Measurements from ENCODE around the gene MUC6.

Gene MUC6

GRCh38 chr11:1028616-1029015, 7.9 kb downstream of the MUC6 start:
- no peak for TF ChIP-seq ISL1 (CRISPR knock-in tag; IDR thresholded peaks at IDR 0.05)
- TF ChIP-seq TOX (CRISPR knock-in tag; IDR thresholded peaks at IDR 0.05; ENCODE audit: borderline replicate concordance): no peak
- no peak for TF ChIP-seq ZNF70 (CRISPR knock-in tag; IDR thresholded peaks at IDR 0.05)
- no peak for TF ChIP-seq ESRRG (CRISPR knock-in tag; IDR thresholded peaks at IDR 0.05)
- TF ChIP-seq GLIS3 (CRISPR knock-in tag; IDR thresholded peaks at IDR 0.05): no peak
- no peak for TF ChIP-seq TCF4 (CRISPR knock-in tag; IDR thresholded peaks at IDR 0.05; ENCODE audit: borderline replicate concordance)
- no peak for TF ChIP-seq ZNF565 (CRISPR knock-in tag; conservative IDR thresholded peaks at IDR 0.05; ENCODE audit: low read depth)
- TF ChIP-seq SNAI2 (CRISPR knock-in tag; IDR thresholded peaks at IDR 0.05): no peak
- no peak for ATAC-seq

- ATAC-seq: no peak
- TF ChIP-seq ISL1 (CRISPR knock-in tag; IDR thresholded peaks at IDR 0.05) (no peak), TOX (CRISPR knock-in tag; IDR thresholded peaks at IDR 0.05; ENCODE audit: borderline replicate concordance) (no peak), ZFP3 (CRISPR knock-in tag; IDR thresholded peaks at IDR 0.05) (no peak), OSR1 (CRISPR knock-in tag; IDR thresholded peaks at IDR 0.05) (no peak), TCF4 (CRISPR knock-in tag; IDR thresholded peaks at IDR 0.05; ENCODE audit: borderline replicate concordance) (no peak), SNAI2 (CRISPR knock-in tag; IDR thresholded peaks at IDR 0.05) (no peak), ZFP30 (CRISPR knock-in tag; IDR thresholded peaks at IDR 0.05) (no peak), ESRRG (CRISPR knock-in tag; IDR thresholded peaks at IDR 0.05) (no peak), TSHZ2 (CRISPR knock-in tag; IDR thresholded peaks at IDR 0.05) (no peak), RARB (CRISPR knock-in tag; IDR thresholded peaks at IDR 0.05) (no peak), GLIS3 (CRISPR knock-in tag; IDR thresholded peaks at IDR 0.05) (no peak), ZNF565 (CRISPR knock-in tag; conservative IDR thresholded peaks at IDR 0.05; ENCODE audit: low read depth) (no peak), CSDC2 (CRISPR knock-in tag; IDR thresholded peaks at IDR 0.05) (no peak)
- TF ChIP-seq, protein P1, sequence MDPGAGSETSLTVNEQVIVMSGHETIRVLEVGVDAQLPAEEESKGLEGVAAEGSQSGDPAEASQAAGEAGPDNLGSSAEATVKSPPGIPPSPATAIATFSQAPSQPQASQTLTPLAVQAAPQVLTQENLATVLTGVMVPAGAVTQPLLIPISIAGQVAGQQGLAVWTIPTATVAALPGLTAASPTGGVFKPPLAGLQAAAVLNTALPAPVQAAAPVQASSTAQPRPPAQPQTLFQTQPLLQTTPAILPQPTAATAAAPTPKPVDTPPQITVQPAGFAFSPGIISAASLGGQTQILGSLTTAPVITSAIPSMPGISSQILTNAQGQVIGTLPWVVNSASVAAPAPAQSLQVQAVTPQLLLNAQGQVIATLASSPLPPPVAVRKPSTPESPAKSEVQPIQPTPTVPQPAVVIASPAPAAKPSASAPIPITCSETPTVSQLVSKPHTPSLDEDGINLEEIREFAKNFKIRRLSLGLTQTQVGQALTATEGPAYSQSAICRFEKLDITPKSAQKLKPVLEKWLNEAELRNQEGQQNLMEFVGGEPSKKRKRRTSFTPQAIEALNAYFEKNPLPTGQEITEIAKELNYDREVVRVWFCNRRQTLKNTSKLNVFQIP (CRISPR knock-in tag; IDR thresholded peaks at IDR 0.05; ENCODE audit: borderline replicate concordance, low read depth): no peak
Observed at GRCh38 chr11:1028291-1028540, 8.3 kb downstream of the MUC6 start.

DNA sequence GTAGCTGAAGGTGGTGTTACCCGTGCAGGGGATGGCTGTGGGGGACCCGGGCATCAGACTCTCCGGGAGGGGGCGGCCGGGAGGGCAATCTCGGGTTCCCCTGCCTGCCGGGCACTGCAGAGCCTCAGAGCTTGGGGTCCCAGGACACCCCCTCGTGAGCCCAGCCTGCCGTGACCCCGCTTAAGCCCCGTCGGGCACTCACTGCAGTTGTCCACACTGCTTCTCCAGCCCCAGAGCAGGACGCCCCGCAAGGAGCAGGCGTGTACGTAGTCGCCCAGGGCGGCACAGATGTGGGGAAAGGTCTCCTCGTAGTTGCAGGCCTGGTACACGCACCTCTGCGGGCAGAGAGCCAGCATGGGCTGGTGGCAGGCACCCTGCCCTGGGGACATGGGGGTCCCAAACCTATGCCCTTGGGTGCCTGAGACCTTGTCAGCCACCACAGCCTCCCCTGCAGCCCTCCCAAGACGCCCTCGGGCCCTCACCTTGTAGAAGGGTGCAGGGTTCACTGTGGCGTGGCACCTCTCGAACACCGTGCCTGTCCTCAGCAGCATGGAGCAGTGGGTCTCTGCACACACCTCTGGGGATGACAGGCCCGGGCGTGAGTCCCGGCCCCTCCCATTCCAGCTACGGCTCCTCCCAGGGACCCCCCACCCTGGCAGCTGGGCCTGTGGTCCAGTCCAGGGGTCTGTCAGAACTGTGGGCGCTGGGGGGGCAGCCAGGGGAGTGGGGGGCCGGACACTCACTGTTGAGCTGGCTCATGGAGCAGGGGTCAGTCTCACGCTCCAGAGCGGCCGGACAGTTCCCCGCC, 8.8 kb downstream of the MUC6 start:
- TF ChIP-seq ZNF8 (CRISPR knock-in tag; IDR thresholded peaks at IDR 0.05) (no peak), RARB (CRISPR knock-in tag; IDR thresholded peaks at IDR 0.05) (no peak), TCF4 (CRISPR knock-in tag; IDR thresholded peaks at IDR 0.05; ENCODE audit: borderline replicate concordance) (no peak), PPARA (CRISPR knock-in tag; IDR thresholded peaks at IDR 0.05; ENCODE audit: borderline replicate concordance) (no peak), ISL1 (CRISPR knock-in tag; IDR thresholded peaks at IDR 0.05) (no peak), ZFP30 (CRISPR knock-in tag; IDR thresholded peaks at IDR 0.05) (no peak), ZC3H10 (CRISPR knock-in tag; IDR thresholded peaks at IDR 0.05) (no peak), OSR1 (CRISPR knock-in tag; IDR thresholded peaks at IDR 0.05) (no peak), CSRNP3 (CRISPR knock-in tag; IDR thresholded peaks at IDR 0.05) (no peak), GLIS3 (CRISPR knock-in tag; IDR thresholded peaks at IDR 0.05) (no peak), PATZ1 (CRISPR knock-in tag; IDR thresholded peaks at IDR 0.05; ENCODE audit: borderline replicate concordance) (no peak), CSDC2 (CRISPR knock-in tag; IDR thresholded peaks at IDR 0.05) (no peak), ESRRG (CRISPR knock-in tag; IDR thresholded peaks at IDR 0.05) (no peak), ZNF70 (CRISPR knock-in tag; IDR thresholded peaks at IDR 0.05) (no peak), ZFP3 (CRISPR knock-in tag; IDR thresholded peaks at IDR 0.05) (no peak), BACH2 (CRISPR knock-in tag; IDR thresholded peaks at IDR 0.05; ENCODE audit: borderline replicate concordance) (no peak)
- TF ChIP-seq, protein P2, sequence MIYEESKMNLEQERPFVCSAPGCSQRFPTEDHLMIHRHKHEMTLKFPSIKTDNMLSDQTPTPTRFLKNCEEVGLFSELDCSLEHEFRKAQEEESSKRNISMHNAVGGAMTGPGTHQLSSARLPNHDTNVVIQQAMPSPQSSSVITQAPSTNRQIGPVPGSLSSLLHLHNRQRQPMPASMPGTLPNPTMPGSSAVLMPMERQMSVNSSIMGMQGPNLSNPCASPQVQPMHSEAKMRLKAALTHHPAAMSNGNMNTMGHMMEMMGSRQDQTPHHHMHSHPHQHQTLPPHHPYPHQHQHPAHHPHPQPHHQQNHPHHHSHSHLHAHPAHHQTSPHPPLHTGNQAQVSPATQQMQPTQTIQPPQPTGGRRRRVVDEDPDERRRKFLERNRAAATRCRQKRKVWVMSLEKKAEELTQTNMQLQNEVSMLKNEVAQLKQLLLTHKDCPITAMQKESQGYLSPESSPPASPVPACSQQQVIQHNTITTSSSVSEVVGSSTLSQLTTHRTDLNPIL (CRISPR knock-in tag; IDR thresholded peaks at IDR 0.05; ENCODE audit: low read depth): no peak
- ATAC-seq: no peak

Data from SK-N-SH treated with all-trans-retinoic acid at 6 μM for 48 hours (cell line).